ENCODE results near the gene GOLGA6D. TPM values are rescaled to one million over a fixed set of nuclear protein-coding genes. Genes with fewer than 3 reads are reported as not detected.
"Not testable (repeated sequence)": the region's sequence is repeated elsewhere in the genome, so short reads cannot be mapped to it uniquely, and the experiment has no call there.

GOLGA6D gene
- total RNA-seq, 2 donors from 2014 or later = not detected

GRCh38 chr15:75327005-75327404 lies 44.4 kb downstream of the GOLGA6D start:
- Histone ChIP-seq H3K4me3 (no peak overlapping the region), H3K9me3 (no peaks in the 10 kb centered on the region), H3K27ac (no peak overlapping the region), H3K36me3 (no peaks in the 10 kb centered on the region), H3K4me1 (no peaks in the 10 kb centered on the region), H3K27me3 (no peaks in the 10 kb centered on the region), H3K9ac (ENCODE audit: low read depth in 2 of 2, low read length in 2 of 2) (no peak overlapping the region)
- DNase-seq = no peak
- no peak for TF ChIP-seq CTCF (IDR thresholded peaks at IDR 0.05)
- intact Hi-C loops (cut with DNase I) = no loop called here

- no peaks in the 10 kb centered on the region for H3K27me3 ChIP-seq
- H3K36me3 ChIP-seq = no peaks in the 10 kb centered on the region
- H3K9me3 ChIP-seq = no peaks in the 10 kb centered on the region
- no peak overlapping the region for H3K4me3 ChIP-seq
- H3K9ac ChIP-seq (ENCODE audit: low read depth in 2 of 2, low read length in 2 of 2) = no peak overlapping the region
- H3K4me1 ChIP-seq = no peaks in the 10 kb centered on the region
- no peak for DNase-seq
- intact Hi-C loops (cut with DNase I) = no loop called here
- TF ChIP-seq CTCF (IDR thresholded peaks at IDR 0.05) = no peak
- no peak overlapping the region for H3K27ac ChIP-seq
Measured at GRCh38 chr15:75327491-75327890, 44.9 kb downstream of the GOLGA6D start.

- H3K4me1 ChIP-seq = no peaks in the 10 kb centered on the region
- H3K27ac ChIP-seq = no peak overlapping the region
- no peak for DNase-seq
- H3K9ac ChIP-seq (ENCODE audit: low read depth in 2 of 2, low read length in 2 of 2) = no peak overlapping the region
- no peaks in the 10 kb centered on the region for H3K27me3 ChIP-seq
- TF ChIP-seq CTCF (IDR thresholded peaks at IDR 0.05) = no peak
- H3K4me3 ChIP-seq = no peak overlapping the region
- H3K36me3 ChIP-seq = no peaks in the 10 kb centered on the region
- H3K9me3 ChIP-seq = no peaks in the 10 kb centered on the region
- intact Hi-C loops (cut with DNase I) = no loop called here
Measured at GRCh38 chr15:75328493-75329314, 46.1 kb downstream of the GOLGA6D start.

- no peaks in the 10 kb centered on the region for H3K36me3 ChIP-seq
- no peak for DNase-seq
- no peaks in the 10 kb centered on the region for H3K4me1 ChIP-seq
- H3K27ac ChIP-seq = no peak overlapping the region
- no peak overlapping the region for H3K4me3 ChIP-seq
- intact Hi-C loops (cut with DNase I) = no loop called here
- no peaks in the 10 kb centered on the region for H3K9me3 ChIP-seq
- no peak for TF ChIP-seq CTCF (IDR thresholded peaks at IDR 0.05)
- no peaks in the 10 kb centered on the region for H3K27me3 ChIP-seq
- no peak overlapping the region for H3K9ac ChIP-seq (ENCODE audit: low read depth in 2 of 2, low read length in 2 of 2)
Measured at GRCh38 chr15:75329571-75329970, 46.9 kb downstream of the GOLGA6D start.

- H3K9me3 ChIP-seq; H3K27me3 ChIP-seq; DNase-seq; H3K36me3 ChIP-seq; H3K4me1 ChIP-seq; intact Hi-C loops (cut with DNase I); H3K27ac ChIP-seq; H3K9ac ChIP-seq (ENCODE audit: low read depth in 2 of 2, low read length in 2 of 2); H3K4me3 ChIP-seq: not testable (repeated sequence)
Measured at GRCh38 chr15:75332093-75332492, 49.5 kb downstream of the GOLGA6D start.

- DNase-seq; intact Hi-C loops (cut with DNase I); H3K4me3 ChIP-seq; H3K36me3 ChIP-seq; H3K4me1 ChIP-seq; H3K9ac ChIP-seq (ENCODE audit: low read depth in 2 of 2, low read length in 2 of 2); H3K9me3 ChIP-seq; H3K27me3 ChIP-seq; H3K27ac ChIP-seq: not testable (repeated sequence)
Measured at GRCh38 chr15:75333654-75334419, 51.2 kb downstream of the GOLGA6D start.
